Measurements from ENCODE around the gene ACCS. TPM values are rescaled to one million over a fixed set of nuclear protein-coding genes. Genes with fewer than 3 reads are reported as not detected.

The ACCS gene
- total and polyA plus RNA-seq, 2 donors (not counting 3 experiments of a cell fraction or from before 2014, with no cell fraction given), result 8.6 to 22.7 TPM

GRCh38 chr11:44033411-44033850 lies 32.6 kb upstream of the ACCS start:
- Histone ChIP-seq H3K9me1 (replicated peaks; ENCODE audit: control insufficient read depth, extremely low read depth, insufficient read depth, low read length) (no peaks in the 10 kb centered on the region), H3K9me3 (replicated peaks; ENCODE audit: control insufficient read depth, insufficient read depth, low read length) (no peaks in the 10 kb centered on the region), H2AFZ (ENCODE audit: low read depth, low read length) (no peak overlapping the region), H3K79me2 (ENCODE audit: control insufficient read depth, insufficient read depth, low read length) (no peaks in the 10 kb centered on the region), H3K4me3 (replicated peaks in 1 of 3; ENCODE audit: insufficient read depth in 1 of 3, low read depth in 1 of 3, low read length in 3 of 3) (no peak overlapping the region), H3K4me1 (ENCODE audit: control insufficient read depth, extremely low read depth, insufficient read depth, low read length) (no peaks in the 10 kb centered on the region), H3K9ac (replicated peaks; ENCODE audit: extremely low read depth, insufficient read depth, low read length) (no peak overlapping the region), H4K20me1 (replicated peaks; ENCODE audit: control insufficient read depth, extremely low read depth, insufficient read depth, low read length) (no peaks in the 10 kb centered on the region), H3K27me3 (ENCODE audit: control insufficient read depth in 2 of 2, insufficient read depth in 2 of 2, low read length in 2 of 2) (peaks cover 6 to 8% of the 10 kb centered on the region in 2 experiments), H3K27ac (ENCODE audit: insufficient read depth, low read depth, low read length) (no peak overlapping the region), H3K4me2 (ENCODE audit: insufficient read depth, low read length) (no peak overlapping the region), H3K36me3 (ENCODE audit: control insufficient read depth in 2 of 2, extremely low read depth in 1 of 2, insufficient read depth in 2 of 2, low read length in 2 of 2) (no peaks in the 10 kb centered on the region)
- POLR2A ChIA-PET, result no interaction called here
- intact Hi-C loops (cut with micrococcal nuclease) (no loop called here), dilution Hi-C loops (cut with MboI; ENCODE audit: extremely low pct_ligation_motif_present, low sequenced_read_pairs) (no loop called here)
- BruUV-seq (replicated peaks), result no TSS peak
- FAIRE-seq (no peak), DNase-seq (ENCODE audit: low read depth, low spot score) (no peak)
- TF ChIP-seq POLR2AphosphoS5 (IDR thresholded peaks at IDR 0.05; ENCODE audit: insufficient read depth, low read depth, low read length) (no peak), CTCF (IDR thresholded peaks at IDR 0.05; ENCODE audit: extremely low read depth in 1 of 2, insufficient read depth in 1 of 2, low read depth in 1 of 2, low read length in 2 of 2) (no peak), POLR2A (IDR thresholded peaks at IDR 0.05; ENCODE audit: low read depth, low read length) (no peak), MYC (IDR thresholded peaks at IDR 0.05; ENCODE audit: low read depth, low read length) (no peak), EZH2 (IDR thresholded peaks at IDR 0.05; ENCODE audit: borderline replicate concordance, low read depth, low read length, severe bottlenecking) (no peak), GATA2 (IDR thresholded peaks at IDR 0.05; ENCODE audit: insufficient read depth, insufficient read length, low read depth, low read length) (no peak), JUN (IDR thresholded peaks at IDR 0.05; ENCODE audit: borderline replicate concordance, insufficient read depth, insufficient read length, low read depth) (no peak), MAX (IDR thresholded peaks at IDR 0.05; ENCODE audit: insufficient read depth, insufficient read length) (no peak), FOS (IDR thresholded peaks at IDR 0.05; ENCODE audit: borderline replicate concordance, insufficient read depth, low read length) (no peak)
- CTCF ChIA-PET, result interaction anchor here (0.7 to 11.7 kb wide), 3 partner anchors 86 to 144 kb away, joined by 3 to 161 read pairs (median 3); no protein-coding TSS in a partner anchor
